Neural cell (in vitro differentiated cells): ENCODE results near the gene SEC22B. TPM values are rescaled to one million over a fixed set of nuclear protein-coding genes. Genes with fewer than 3 reads are reported as not detected.
A peak's percentile ranks its signal among the peaks of the same experiment; 100 is the strongest.
"Not testable (repeated sequence)": the region's sequence is repeated elsewhere in the genome, so short reads cannot be mapped to it uniquely, and the experiment has no call there.

Experiments used
- H2AFZ ChIP-seq: fragments of 200-600, 300-800 bp; sonication (generic), shearing (Covaris generic); 2 replicates; pipeline ENCODE4 v1.6.0; 2014; ENCODE audit warnings: low read depth, mild to moderate bottlenecking, antibody characterized with exemption, low read length, moderate library complexity
- H3F3A ChIP-seq: fragments of 200-600 bp; shearing (Covaris generic); 2 replicates; pipeline ENCODE4 v1.6.1; 2016; ENCODE audit warnings: mild to moderate bottlenecking, moderate library complexity, mixed read lengths, antibody characterized with exemption, low read length; ENCODE audit not compliant: insufficient read depth, poor library complexity, severe bottlenecking
- H3K27ac ChIP-seq: fragments of 200-600, 300-800 bp; sonication (generic), shearing (Covaris generic); 2 replicates; pipeline ENCODE4 v1.5.1; 2014; ENCODE audit warnings: mild to moderate bottlenecking, low read length, moderate library complexity
- H3K27me3 ChIP-seq: fragments of 300-800, 200-600 bp; sonication (generic), shearing (Covaris generic); 2 replicates; pipeline ENCODE4 v1.6.0; 2014; ENCODE audit warnings: mild to moderate bottlenecking, low read depth, low read length, moderate library complexity; ENCODE audit not compliant: insufficient read depth
- H3K36me3 ChIP-seq: fragments of 300-800, 200-600 bp; sonication (generic), shearing (Covaris generic); 2 replicates; pipeline ENCODE4 v1.5.1; 2014; ENCODE audit warnings: mild to moderate bottlenecking, antibody characterized with exemption, low read length, moderate library complexity; ENCODE audit not compliant: insufficient read depth
- H3K4me2 ChIP-seq: fragments of 300-800, 200-600 bp; sonication (generic), shearing (Covaris generic); 2 replicates; pipeline ENCODE4 v1.6.0; 2014; ENCODE audit warnings: mild to moderate bottlenecking, low read length
- H3K4me3 ChIP-seq: fragments of 300-800, 200-600 bp; sonication (generic), shearing (Covaris generic); 2 replicates; pipeline ENCODE4 v1.5.1; 2014; ENCODE audit warnings: mild to moderate bottlenecking, low read length, moderate library complexity
- H3K79me2 ChIP-seq: fragments of 200-600 bp; shearing (Covaris generic); replicated peaks from 2 replicates; pipeline ENCODE4 v1.6.0; 2014; ENCODE audit warnings: mild to moderate bottlenecking, low read length, moderate library complexity; ENCODE audit not compliant: insufficient read depth
- H3K9ac ChIP-seq: fragments of 300-800, 200-600 bp; sonication (generic), shearing (Covaris generic); 2 replicates; pipeline ENCODE4 v1.6.1; 2016; ENCODE audit warnings: mild to moderate bottlenecking, low read length, mixed read lengths
- H3K9me2 ChIP-seq: fragments of 200-600 bp; shearing (Covaris generic); 2 replicates; pipeline ENCODE4 v1.6.1; 2016; ENCODE audit warnings: mild to moderate bottlenecking, low read length, mixed read lengths; ENCODE audit not compliant: insufficient read depth
- H3K9me3 ChIP-seq: fragments of 200-600, 300-800 bp; sonication (generic), shearing (Covaris generic); 2 replicates; pipeline ENCODE4 v1.6.1; 2016; ENCODE audit warnings: mild to moderate bottlenecking, mixed run types, low read length, moderate library complexity, mixed read lengths
- H4K20me1 ChIP-seq: fragments of 200-600 bp; shearing (Covaris generic); 2 replicates; pipeline ENCODE4 v1.6.1; 2016; ENCODE audit warnings: mild to moderate bottlenecking, mixed run types; ENCODE audit not compliant: insufficient read depth
- polyA plus RNA-seq: library from polyadenylated mRNA; depleted of rRNA; stranded (reverse); fragments of >200 nt; gene quantifications from 2 replicates; pipeline ENCODE4 v1.2.3, GENCODE V29; 2014

The SEC22B gene
- polyA plus RNA-seq, 1 donor from 2014 or later: 29.3 TPM

GRCh38 chr1:120196863-120197775 is 20.8 kb upstream of the SEC22B start:
- H3K4me3 ChIP-seq: peak overlapping the region; percentile 50
- H3K79me2 ChIP-seq, H3K27me3 ChIP-seq, H3K27ac ChIP-seq, H3F3A ChIP-seq, H4K20me1 ChIP-seq, H3K36me3 ChIP-seq, H3K9me2 ChIP-seq, H3K4me2 ChIP-seq, H3K9me3 ChIP-seq, H3K9ac ChIP-seq, H2AFZ ChIP-seq: not testable (repeated sequence)

GRCh38 chr1:120188626-120189025 is 12.3 kb upstream of the SEC22B start:
- not testable (repeated sequence) for H2AFZ ChIP-seq, H3K79me2 ChIP-seq, H3K27ac ChIP-seq, H3K9ac ChIP-seq, H3K4me2 ChIP-seq, H4K20me1 ChIP-seq, H3K36me3 ChIP-seq, H3K9me2 ChIP-seq, H3K9me3 ChIP-seq, H3K4me3 ChIP-seq, H3K27me3 ChIP-seq, H3F3A ChIP-seq

GRCh38 chr1:120182176-120182707 is 5.9 kb upstream of the SEC22B start:
- H3K4me2 ChIP-seq, H3F3A ChIP-seq, H3K4me3 ChIP-seq, H3K9ac ChIP-seq, H3K27ac ChIP-seq, H3K27me3 ChIP-seq, H3K36me3 ChIP-seq, H2AFZ ChIP-seq, H3K9me3 ChIP-seq, H3K9me2 ChIP-seq, H4K20me1 ChIP-seq, H3K79me2 ChIP-seq: not testable (repeated sequence)

GRCh38 chr1:120179811-120180690 is 3.7 kb upstream of the SEC22B start:
- not testable (repeated sequence) for H3K9me3 ChIP-seq, H3K79me2 ChIP-seq, H3K9ac ChIP-seq, H3F3A ChIP-seq, H2AFZ ChIP-seq, H3K36me3 ChIP-seq, H4K20me1 ChIP-seq, H3K27me3 ChIP-seq, H3K4me2 ChIP-seq, H3K4me3 ChIP-seq, H3K9me2 ChIP-seq, H3K27ac ChIP-seq
